HG03442 (cell line): ENCODE results near the gene SLC25A21.
"Not testable (repeated sequence)": the region's sequence is repeated elsewhere in the genome, so short reads cannot be mapped to it uniquely, and the experiment has no call there.

Source experiments
- ATAC-seq: cut with Tn5 transposase; IDR thresholded peaks from one replicate; pipeline ENCODE4 v1.9.1; 2021; ENCODE audit warnings: mild to moderate bottlenecking, moderate library complexity; ENCODE audit not compliant: unreplicated experiment

The SLC25A21 gene

GRCh38 chr14:36726128-36726527, 446.3 kb downstream of the SLC25A21 start:
- ATAC-seq: no peak

GRCh38 chr14:36724162-36724561, 448.2 kb downstream of the SLC25A21 start:
- no peak for ATAC-seq

- no peak for ATAC-seq
These were observed 448.9 kb downstream of the SLC25A21 start for GRCh38 chr14:36723530-36723929.

GRCh38 chr14:36721877-36722276, 450.5 kb downstream of the SLC25A21 start:
- no peak for ATAC-seq

GRCh38 chr14:36720657-36721056, 451.7 kb downstream of the SLC25A21 start:
- ATAC-seq: no peak

- no peak for ATAC-seq
These were observed 452.6 kb downstream of the SLC25A21 start for GRCh38 chr14:36719823-36720222.

- no peak for ATAC-seq
These were observed 454.2 kb downstream of the SLC25A21 start for GRCh38 chr14:36718216-36718615.

GRCh38 chr14:36717363-36717762, 455.0 kb downstream of the SLC25A21 start:
- no peak for ATAC-seq

GRCh38 chr14:36716614-36717184, 455.7 kb downstream of the SLC25A21 start:
- ATAC-seq: no peak

GRCh38 chr14:36713960-36714703, 458.3 kb downstream of the SLC25A21 start:
- ATAC-seq: no peak

GRCh38 chr14:36707570-36707969, 464.8 kb downstream of the SLC25A21 start:
- no peak for ATAC-seq

- ATAC-seq: no peak
These were observed 469.9 kb downstream of the SLC25A21 start for GRCh38 chr14:36702474-36702873.

GRCh38 chr14:36701132-36701531, 471.3 kb downstream of the SLC25A21 start:
- ATAC-seq: no peak

- ATAC-seq: no peak
These were observed 471.8 kb downstream of the SLC25A21 start for GRCh38 chr14:36700651-36701050.

GRCh38 chr14:36699420-36699819, 473.0 kb downstream of the SLC25A21 start:
- ATAC-seq: not testable (repeated sequence)

- no peak for ATAC-seq
These were observed 481.9 kb downstream of the SLC25A21 start for GRCh38 chr14:36690311-36691040.

GRCh38 chr14:36684946-36685345, 487.5 kb downstream of the SLC25A21 start:
- no peak for ATAC-seq

GRCh38 chr14:36683083-36683724, 489.2 kb downstream of the SLC25A21 start:
- ATAC-seq: no peak

- no peak for ATAC-seq
These were observed 490.1 kb downstream of the SLC25A21 start for GRCh38 chr14:36682338-36682737.

- no peak for ATAC-seq
These were observed 496.2 kb downstream of the SLC25A21 start for GRCh38 chr14:36676236-36676635.

GRCh38 chr14:36675581-36675980, 496.8 kb downstream of the SLC25A21 start:
- ATAC-seq: no peak
